Progenitor cell of endocrine pancreas (in vitro differentiated cells): Measurements from ENCODE around the gene THEMIS2. TPM values are rescaled to one million over a fixed set of nuclear protein-coding genes. Genes with fewer than 3 reads are reported as not detected.
A peak's percentile ranks its signal among the peaks of the same experiment; 100 is the strongest.

ENCODE experiments used
- DNase-seq: peaks from one replicate; pipeline ENCODE4 v3.0.0; 2021; ENCODE audit warnings: low spot score; ENCODE audit not compliant: unreplicated experiment
- H3K27ac Mint-ChIP-seq: 2 replicates; pipeline ENCODE4 v1.8.0; 2021; ENCODE audit warnings: mild to moderate bottlenecking, moderate library complexity, mixed read lengths
- H3K27me3 Mint-ChIP-seq: 2 replicates; pipeline ENCODE4 v1.8.0; 2021; ENCODE audit warnings: mixed read lengths
- H3K36me3 Mint-ChIP-seq: 2 replicates; pipeline ENCODE4 v1.8.0; 2022; ENCODE audit warnings: mixed read lengths; ENCODE audit not compliant: insufficient read depth
- H3K4me1 Mint-ChIP-seq: 2 replicates; pipeline ENCODE4 v1.8.0; 2021; ENCODE audit warnings: low read depth, mixed read lengths
- H3K4me3 Mint-ChIP-seq: 2 replicates; pipeline ENCODE4 v1.8.0; 2021; ENCODE audit warnings: low read depth, mild to moderate bottlenecking, moderate library complexity, mixed read lengths
- H3K9me3 Mint-ChIP-seq: 2 replicates; pipeline ENCODE4 v1.8.0; 2021; ENCODE audit warnings: low read depth, mixed read lengths
- CTCF ChIP-seq: fragments of 200-600 bp; sonication (generic); IDR thresholded peaks from one replicate; pipeline ENCODE4 v1.5.0; 2021; ENCODE audit warnings: antibody characterized with exemption, mild to moderate bottlenecking; ENCODE audit not compliant: unreplicated experiment
- total RNA-seq: library from RNA; stranded (reverse); gene quantifications from 2 replicates; pipeline ENCODE4 v1.2.1, GENCODE V29; 2021

Gene THEMIS2
- total RNA-seq, 1 donor from 2014 or later, result 3.3 TPM

GRCh38 chr1:27878787-27879335 lies 6.5 kb downstream of the THEMIS2 start:
- H3K4me3 Mint-ChIP-seq, result no peak overlapping the region
- no peak for TF ChIP-seq CTCF
- DNase-seq, result no peak
- no peak overlapping the region for H3K27ac Mint-ChIP-seq
- H3K4me1 Mint-ChIP-seq, result no peaks in the 10 kb centered on the region
- H3K36me3 Mint-ChIP-seq, result no peaks in the 10 kb centered on the region
- no peaks in the 10 kb centered on the region for H3K27me3 Mint-ChIP-seq
- no peaks in the 10 kb centered on the region for H3K9me3 Mint-ChIP-seq

GRCh38 chr1:27879374-27880082 lies 7.2 kb downstream of the THEMIS2 start:
- Mint-ChIP-seq H3K4me1 (no peaks in the 10 kb centered on the region), H3K27ac (no peak overlapping the region), H3K27me3 (no peaks in the 10 kb centered on the region), H3K36me3 (no peaks in the 10 kb centered on the region), H3K9me3 (no peaks in the 10 kb centered on the region), H3K4me3 (no peak overlapping the region)
- no peak for DNase-seq
- no peak for TF ChIP-seq CTCF

- Mint-ChIP-seq H3K4me3 (no peak overlapping the region), H3K9me3 (no peaks in the 10 kb centered on the region), H3K27ac (no peak overlapping the region), H3K4me1 (no peaks in the 10 kb centered on the region), H3K36me3 (no peaks in the 10 kb centered on the region), H3K27me3 (no peaks in the 10 kb centered on the region)
- DNase-seq, result no peak
- TF ChIP-seq CTCF, result no peak
Measured at GRCh38 chr1:27882543-27882903, 10.2 kb downstream of the THEMIS2 start.

GRCh38 chr1:27883536-27883935 lies 11.2 kb downstream of the THEMIS2 start:
- Mint-ChIP-seq H3K4me3 (no peak overlapping the region), H3K9me3 (no peaks in the 10 kb centered on the region), H3K4me1 (no peaks in the 10 kb centered on the region), H3K27me3 (no peaks in the 10 kb centered on the region), H3K36me3 (no peaks in the 10 kb centered on the region), H3K27ac (no peak overlapping the region)
- no peak for TF ChIP-seq CTCF
- no peak for DNase-seq

- no peaks in the 10 kb centered on the region for H3K9me3 Mint-ChIP-seq
- H3K27me3 Mint-ChIP-seq, result no peaks in the 10 kb centered on the region
- H3K27ac Mint-ChIP-seq, result peak overlapping the region; percentile 57
- no peaks in the 10 kb centered on the region for H3K36me3 Mint-ChIP-seq
- H3K4me1 Mint-ChIP-seq, result no peaks in the 10 kb centered on the region
- no peak for TF ChIP-seq CTCF
- no peak overlapping the region for H3K4me3 Mint-ChIP-seq
- DNase-seq, result no peak
Measured at GRCh38 chr1:27884006-27884954, 11.9 kb downstream of the THEMIS2 start.
